AG10803 (cell line): Measurements from ENCODE around the gene TANC1.
A peak's percentile ranks its signal among the peaks of the same experiment; 100 is the strongest.

Experiments
- DNase-seq: peaks from one replicate; pipeline ENCODE4 v3.0.0; 2010; ENCODE audit warnings: low read depth
- H3K4me3 ChIP-seq: 2 replicates; pipeline ENCODE4 v1.5.1; 2011; ENCODE audit warnings: mild to moderate bottlenecking, low read length, control low read depth
- CTCF ChIP-seq: conservative IDR thresholded peaks from 2 replicates; pipeline ENCODE4 v1.5.1; 2011; ENCODE audit warnings: mild to moderate bottlenecking, low read length, control low read depth, inconsistent platforms

TANC1 gene

GRCh38 chr2:159179696-159180095 is 211.3 kb downstream of the TANC1 start:
- H3K4me3 ChIP-seq, result no peak overlapping the region
- DNase-seq, result no peak
- TF ChIP-seq CTCF, result no peak

DNA sequence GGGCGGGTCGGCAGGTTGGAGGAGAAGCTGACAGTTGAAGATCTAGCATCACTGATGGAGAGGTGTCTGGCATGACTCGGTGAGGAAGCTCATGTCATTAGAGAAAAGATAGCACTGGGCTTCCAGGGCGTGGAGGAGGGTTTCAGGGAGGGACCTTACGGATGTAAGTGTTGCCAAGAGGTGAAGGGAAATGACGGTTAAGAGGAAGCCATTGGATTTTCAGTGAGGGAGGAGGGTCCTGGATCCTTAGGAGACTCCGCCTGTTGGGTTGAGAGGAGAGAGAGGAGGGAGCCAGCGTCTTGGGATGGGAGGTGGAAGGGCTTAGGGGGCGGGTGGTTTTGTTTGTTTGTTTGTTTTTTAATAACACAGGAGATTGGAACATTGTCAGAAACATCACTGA is 214.9 kb downstream of the TANC1 start:
- no peak for TF ChIP-seq CTCF
- H3K4me3 ChIP-seq, result no peak overlapping the region
- no peak for DNase-seq

- H3K4me3 ChIP-seq, result no peak overlapping the region
- TF ChIP-seq CTCF, result peak; percentile 55
- peak; percentile 52 for DNase-seq
Measured at GRCh38 chr2:159185401-159186130, 217.1 kb downstream of the TANC1 start.

DNA sequence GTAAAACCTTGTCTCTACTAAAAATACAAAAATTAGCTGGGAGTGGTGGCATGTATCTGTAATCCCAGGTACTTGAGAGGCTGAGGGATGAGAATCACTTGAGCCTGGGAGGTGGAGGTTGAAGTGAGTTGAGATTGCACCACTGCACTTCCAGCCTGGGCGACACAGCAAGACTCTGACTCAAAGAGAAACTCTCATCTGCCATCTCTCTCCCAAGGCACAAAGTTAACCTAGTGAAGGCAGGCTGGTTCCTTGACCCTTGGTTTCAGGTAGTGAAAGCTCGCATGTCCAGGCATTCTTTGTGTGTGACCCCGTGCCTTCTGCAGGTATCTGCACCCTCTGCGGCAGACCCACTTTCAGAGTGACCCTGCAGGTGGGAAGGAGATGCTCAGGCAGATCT is 218.0 kb downstream of the TANC1 start:
- no peak for TF ChIP-seq CTCF
- no peak overlapping the region for H3K4me3 ChIP-seq
- no peak for DNase-seq

- peak; percentile 17 for DNase-seq
- no peak overlapping the region for H3K4me3 ChIP-seq
- TF ChIP-seq CTCF, result no peak
Measured at GRCh38 chr2:159187106-159187505, 218.7 kb downstream of the TANC1 start.

DNA sequence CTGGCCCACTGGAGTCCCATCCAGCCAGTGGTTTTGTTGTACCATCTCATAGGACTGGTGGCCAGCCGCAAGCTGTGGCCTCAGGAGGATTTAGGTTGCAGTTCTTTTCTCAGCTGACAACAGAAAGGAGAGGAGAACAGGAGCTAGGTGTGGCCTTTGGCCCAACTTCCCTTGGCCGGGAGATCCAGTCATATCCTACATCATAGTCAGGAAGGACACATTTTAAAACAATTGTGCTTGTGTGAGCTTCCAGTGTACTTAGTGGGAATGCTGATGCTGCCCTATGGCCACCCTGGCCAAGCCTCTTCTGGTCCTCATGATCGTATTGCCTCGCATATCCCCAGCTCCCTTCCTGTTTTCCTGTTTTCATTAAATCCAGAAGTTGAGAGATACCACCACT is 220.0 kb downstream of the TANC1 start:
- DNase-seq, result no peak
- no peak overlapping the region for H3K4me3 ChIP-seq
- TF ChIP-seq CTCF, result no peak

DNA sequence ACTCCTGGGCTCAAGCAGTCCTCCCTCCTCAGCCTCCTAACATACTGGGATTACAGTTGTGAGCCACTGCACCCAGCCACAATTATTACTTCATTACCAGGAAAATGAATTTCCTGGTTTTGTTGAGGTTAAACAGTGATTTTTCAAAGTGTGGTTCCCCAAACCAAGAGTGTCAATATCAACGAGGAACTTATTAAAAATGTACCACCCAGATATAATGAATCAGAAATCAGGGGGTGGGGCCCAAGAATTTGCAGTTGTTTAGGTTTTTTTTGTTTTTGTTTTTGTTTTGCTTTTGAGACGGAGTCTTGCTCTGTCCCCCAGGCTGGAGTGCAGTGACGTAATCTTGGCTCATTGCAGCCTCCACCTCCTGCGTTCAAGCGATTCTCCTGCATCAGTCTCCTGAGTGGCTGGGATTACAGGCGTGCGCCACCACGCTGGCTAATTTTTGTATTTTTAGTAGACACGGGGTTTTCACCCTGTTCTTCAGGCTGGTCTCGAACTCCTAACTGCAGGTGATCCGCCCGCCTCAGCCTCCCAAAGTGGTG is 224.0 kb downstream of the TANC1 start:
- H3K4me3 ChIP-seq, result no peak overlapping the region
- no peak for DNase-seq
- no peak for TF ChIP-seq CTCF
